PFSK-1 (cell line): ENCODE data around the gene DNAH17.

Experiments used
- FOXP2 ChIP-seq: optimal IDR thresholded peaks from 2 replicates; pipeline ENCODE3; 2011; ENCODE audit warnings: borderline replicate concordance, control low read depth, inconsistent platforms; ENCODE audit not compliant: insufficient read depth; ENCODE audit errors: extremely low read length, extremely low read depth
- POLR2AphosphoS5 ChIP-seq: IDR thresholded peaks from 2 replicates; pipeline ENCODE4 v1.6.1; 2012; ENCODE audit warnings: low read depth, mild to moderate bottlenecking, control low read depth, low read length, moderate library complexity
- REST ChIP-seq, 2 experiments: IDR thresholded peaks; 2 replicates each; pipeline versions ENCODE4 v1.6.1 to v1.8.0; 2011 to 2012; ENCODE audit warnings: low read depth in 2 of 2, low read length in 2 of 2, control low read depth in 1 of 2, inconsistent platforms in 1 of 2, mild to moderate bottlenecking in 1 of 2, moderate library complexity in 1 of 2; ENCODE audit not compliant: insufficient read depth in 1 of 2
- SIN3A ChIP-seq: IDR thresholded peaks from 2 replicates; pipeline ENCODE4 v1.6.1; 2012; ENCODE audit warnings: mild to moderate bottlenecking, low read length, moderate library complexity, borderline replicate concordance; ENCODE audit not compliant: insufficient read depth
- TAF1 ChIP-seq: IDR thresholded peaks from 2 replicates; pipeline ENCODE4 v1.6.1; 2012; ENCODE audit warnings: low read length, control low read depth, borderline replicate concordance; ENCODE audit not compliant: insufficient read depth

The DNAH17 gene

GRCh38 chr17:78403822-78404221, 173.4 kb downstream of the DNAH17 start:
- no peak for TF ChIP-seq POLR2AphosphoS5
- TF ChIP-seq REST (IDR thresholded peaks at IDR 0.05; ENCODE audit: insufficient read depth in 1 of 2, low read depth in 2 of 2, low read length in 2 of 2): no peak
- TF ChIP-seq TAF1: no peak
- no peak for TF ChIP-seq SIN3A
- TF ChIP-seq FOXP2: no peak

DNA sequence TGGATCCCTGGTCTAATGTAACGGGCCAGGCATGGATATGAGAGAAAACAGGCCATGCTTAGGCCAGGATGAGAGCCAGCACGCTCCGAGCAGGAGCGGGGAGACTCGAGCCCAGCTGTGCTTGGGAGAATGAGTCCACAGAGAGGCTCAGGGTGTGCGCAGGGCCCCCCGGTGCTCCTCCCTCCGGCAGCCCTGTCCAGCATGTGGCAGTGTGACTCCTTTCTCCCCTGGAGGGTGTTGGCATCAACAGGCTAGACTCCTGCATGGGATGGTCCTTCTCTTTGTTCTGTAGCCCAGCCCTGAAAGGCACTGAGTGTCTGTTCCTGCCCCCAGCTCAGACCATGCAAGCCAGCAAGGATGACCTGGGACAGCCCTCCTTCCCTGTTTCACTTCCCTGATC, 175.3 kb downstream of the DNAH17 start:
- TF ChIP-seq TAF1 (no peak), REST (IDR thresholded peaks at IDR 0.05; ENCODE audit: insufficient read depth in 1 of 2, low read depth in 2 of 2, low read length in 2 of 2) (no peak), FOXP2 (no peak), POLR2AphosphoS5 (no peak), SIN3A (no peak)

GRCh38 chr17:78401246-78401645, 175.9 kb downstream of the DNAH17 start:
- TF ChIP-seq POLR2AphosphoS5 (0 out of 2 replicates have a peak, but pooled peaks have one; percentile 10), TAF1 (no peak), REST (IDR thresholded peaks at IDR 0.05; ENCODE audit: insufficient read depth in 1 of 2, low read depth in 2 of 2, low read length in 2 of 2) (no peak), FOXP2 (no peak), SIN3A (no peak)

GRCh38 chr17:78400581-78401240, 176.5 kb downstream of the DNAH17 start:
- no peak for TF ChIP-seq FOXP2
- 0 out of 2 replicates have a peak, but pooled peaks have one; percentile 4 for TF ChIP-seq POLR2AphosphoS5
- TF ChIP-seq SIN3A: no peak
- TF ChIP-seq REST (IDR thresholded peaks at IDR 0.05; ENCODE audit: insufficient read depth in 1 of 2, low read depth in 2 of 2, low read length in 2 of 2): no peak
- TF ChIP-seq TAF1: no peak

GRCh38 chr17:78399693-78400144, 177.5 kb downstream of the DNAH17 start:
- TF ChIP-seq TAF1: no peak
- no peak for TF ChIP-seq POLR2AphosphoS5
- no peak for TF ChIP-seq SIN3A
- no peak for TF ChIP-seq REST (IDR thresholded peaks at IDR 0.05; ENCODE audit: insufficient read depth in 1 of 2, low read depth in 2 of 2, low read length in 2 of 2)
- TF ChIP-seq FOXP2: no peak
